ENCODE results near the gene CLN6.
"Not testable (repeated sequence)": the region's sequence is repeated elsewhere in the genome, so short reads cannot be mapped to it uniquely, and the experiment has no call there.

CLN6 gene

DNA sequence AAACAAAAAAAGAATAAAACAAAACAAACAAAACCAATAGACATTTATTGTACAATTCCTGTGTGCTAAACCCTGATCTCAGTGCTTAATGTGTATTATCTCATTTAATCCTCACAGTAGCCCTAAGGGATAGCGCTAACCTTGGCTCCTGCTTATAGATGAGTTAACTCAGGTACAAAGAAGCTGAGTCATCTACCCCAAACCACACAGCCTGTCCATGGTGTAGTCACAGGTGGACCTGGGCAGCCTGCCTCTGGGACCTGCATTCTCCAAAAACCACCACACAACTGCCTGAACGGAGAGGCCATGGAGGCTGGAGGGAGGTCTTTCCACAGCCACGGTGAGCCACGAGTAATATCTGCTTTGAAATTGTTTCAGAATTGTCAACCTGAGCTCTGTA lies 5.5 kb upstream of the CLN6 start:
- Mint-ChIP-seq H3K36me3 (no peaks in the 10 kb centered on the region), H3K4me3 (no peak overlapping the region), H3K4me1 (peaks cover 15% of the 10 kb centered on the region), H3K27me3 (peaks cover 26% of the 10 kb centered on the region), H3K27ac (no peak overlapping the region), H3K9me3 (no peaks in the 10 kb centered on the region)
- DNase-seq = no peak
- CTCF ChIA-PET = no interaction called here

DNA sequence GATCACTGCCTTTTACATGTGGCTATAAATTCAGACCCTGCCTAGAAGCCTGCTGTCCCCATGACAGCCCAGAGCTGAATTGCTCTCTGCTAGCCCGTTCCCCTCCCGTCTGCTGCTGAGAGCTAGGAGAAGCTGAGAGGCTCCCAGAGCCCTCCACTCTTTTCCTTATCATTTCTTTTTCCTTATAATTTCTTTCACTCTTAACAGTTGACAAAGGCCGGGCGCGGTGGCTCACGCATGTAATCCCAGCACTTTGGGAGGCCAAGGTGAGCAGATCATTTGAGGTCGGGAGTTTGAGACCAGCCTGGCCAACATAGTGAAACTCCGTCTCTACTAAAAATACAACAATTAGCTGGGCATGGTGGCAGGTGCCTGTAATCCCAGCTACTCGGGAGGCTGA lies 5.0 kb upstream of the CLN6 start:
- CTCF ChIA-PET, H3K4me3 Mint-ChIP-seq, DNase-seq, H3K9me3 Mint-ChIP-seq, H3K36me3 Mint-ChIP-seq, H3K27ac Mint-ChIP-seq: not testable (repeated sequence)
- peaks cover 19% of the 10 kb centered on the region for H3K4me1 Mint-ChIP-seq
- H3K27me3 Mint-ChIP-seq = peaks cover 29% of the 10 kb centered on the region

DNA sequence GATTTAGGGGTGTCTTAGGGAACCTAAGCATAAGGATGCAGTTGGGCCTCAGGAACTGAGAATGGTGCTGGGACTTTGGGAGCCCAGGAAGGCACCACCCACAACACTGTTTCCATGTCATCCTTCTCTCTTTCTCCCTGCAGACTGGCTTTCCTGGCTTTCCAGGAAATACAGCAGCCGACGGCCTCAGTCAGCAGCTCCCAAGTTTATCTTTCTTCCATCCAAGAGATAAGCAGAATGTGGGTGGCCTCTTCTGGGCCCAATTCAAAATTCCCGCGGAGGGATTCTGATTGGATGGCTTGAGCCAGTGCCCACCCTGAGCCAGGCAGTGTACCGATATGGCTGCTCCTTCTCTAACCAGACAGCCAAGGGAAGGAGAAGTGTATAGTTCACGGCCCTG lies 4.5 kb upstream of the CLN6 start:
- CTCF ChIA-PET = no interaction called here
- H3K27ac Mint-ChIP-seq = no peak overlapping the region
- H3K4me1 Mint-ChIP-seq = peaks cover 19% of the 10 kb centered on the region
- no peaks in the 10 kb centered on the region for H3K36me3 Mint-ChIP-seq
- H3K27me3 Mint-ChIP-seq = peaks cover 29% of the 10 kb centered on the region
- no peaks in the 10 kb centered on the region for H3K9me3 Mint-ChIP-seq
- DNase-seq = no peak
- no peak overlapping the region for H3K4me3 Mint-ChIP-seq

DNA sequence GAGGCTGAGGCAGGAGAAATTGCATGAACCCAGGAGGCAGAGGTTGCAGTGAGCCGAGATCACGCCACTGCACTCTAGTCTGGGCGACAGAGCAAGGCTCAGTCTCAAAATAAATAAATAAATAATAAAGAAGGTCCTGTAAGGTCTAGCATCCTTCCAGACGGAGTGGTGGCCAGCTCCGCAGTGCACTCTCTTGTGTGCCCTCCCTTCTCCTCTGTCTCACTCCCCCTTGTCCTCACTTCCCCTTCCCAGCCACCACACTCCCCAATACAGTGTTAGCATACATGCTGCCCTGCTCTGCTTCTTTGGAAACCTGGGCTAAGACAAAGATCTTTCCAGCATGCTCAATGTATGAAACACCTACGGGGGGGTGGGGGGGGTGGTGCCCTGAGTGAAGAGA lies 3.4 kb upstream of the CLN6 start:
- Mint-ChIP-seq H3K27ac (no peak overlapping the region), H3K27me3 (peaks cover 29% of the 10 kb centered on the region), H3K4me3 (no peak overlapping the region), H3K36me3 (peaks cover 6% of the 10 kb centered on the region), H3K4me1 (peaks cover 24% of the 10 kb centered on the region), H3K9me3 (no peaks in the 10 kb centered on the region)
- DNase-seq = no peak
- CTCF ChIA-PET = no interaction called here

DNA sequence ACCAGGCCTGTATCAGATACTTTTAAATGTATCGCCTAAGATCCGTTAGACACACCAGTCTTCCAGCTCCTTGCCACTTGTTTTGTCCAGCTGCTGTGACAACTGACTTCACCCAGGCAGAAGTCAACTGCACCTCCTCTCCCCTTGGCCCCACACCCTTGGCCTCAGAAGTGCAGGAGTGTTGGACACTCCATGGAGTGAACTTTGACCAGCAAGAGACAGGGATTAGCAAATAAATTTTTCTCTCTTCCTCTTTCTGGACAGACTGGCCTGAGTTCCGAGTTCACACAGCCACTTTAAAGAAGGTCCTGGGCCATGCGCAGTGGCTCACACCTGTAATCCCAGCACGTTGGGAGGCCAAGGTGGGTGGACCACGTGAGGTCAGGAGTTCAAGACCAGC lies 2.9 kb upstream of the CLN6 start:
- Mint-ChIP-seq H3K27ac (no peak overlapping the region), H3K27me3 (peaks cover 29% of the 10 kb centered on the region), H3K9me3 (no peaks in the 10 kb centered on the region), H3K36me3 (peaks cover 6% of the 10 kb centered on the region), H3K4me1 (peaks cover 27% of the 10 kb centered on the region), H3K4me3 (no peak overlapping the region)
- CTCF ChIA-PET = interaction anchor here (1.4 kb wide), 1 partner anchor 21 kb away, joined by 4 read pairs; no protein-coding TSS in a partner anchor
- no peak for DNase-seq

DNA sequence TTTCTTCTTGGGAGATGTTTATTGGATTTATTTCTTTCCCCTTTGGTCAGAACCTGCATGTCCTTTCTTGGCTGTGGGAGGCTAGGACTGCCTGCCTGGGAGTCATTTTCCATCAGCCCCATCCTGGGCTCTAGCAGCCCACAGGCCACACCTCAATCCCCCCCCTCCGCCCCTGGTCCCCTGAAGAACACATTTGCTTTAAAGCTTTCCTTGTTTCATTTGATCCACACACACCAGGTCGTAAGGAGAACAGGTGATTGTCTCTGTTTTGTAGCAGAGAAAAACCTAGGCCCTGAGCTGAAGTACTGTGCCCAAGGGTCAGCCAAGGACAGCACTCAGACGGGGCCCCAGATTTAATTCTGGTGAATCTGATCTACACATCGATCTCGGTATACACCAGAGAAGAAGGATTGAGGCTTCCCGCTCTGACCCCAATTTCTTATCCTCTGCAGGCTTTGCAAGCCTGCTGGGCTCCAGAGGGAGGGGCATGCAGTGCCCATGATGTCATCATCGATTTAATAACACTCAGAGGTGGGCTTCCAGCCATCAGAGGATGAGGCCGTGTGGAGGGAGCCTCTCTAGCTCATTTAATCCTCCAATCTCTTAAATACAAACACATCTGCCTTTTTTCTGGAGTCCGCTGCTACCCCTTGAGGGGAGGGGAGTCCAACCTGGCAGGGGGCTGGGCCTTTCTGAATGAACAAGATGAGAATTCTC lies 1.7 kb upstream of the CLN6 start:
- no peak for DNase-seq
- Mint-ChIP-seq H3K36me3 (peaks cover 6% of the 10 kb centered on the region), H3K4me1 (peaks cover 35% of the 10 kb centered on the region), H3K27ac (no peak overlapping the region), H3K27me3 (peaks cover 29% of the 10 kb centered on the region), H3K4me3 (peak overlapping the region; percentile 35), H3K9me3 (no peaks in the 10 kb centered on the region)
- CTCF ChIA-PET = interaction anchor here (1.1 to 1.9 kb wide), 4 partner anchors 22 to 391 kb away, joined by 3 to 6 read pairs (median 4); no protein-coding TSS in a partner anchor

DNA sequence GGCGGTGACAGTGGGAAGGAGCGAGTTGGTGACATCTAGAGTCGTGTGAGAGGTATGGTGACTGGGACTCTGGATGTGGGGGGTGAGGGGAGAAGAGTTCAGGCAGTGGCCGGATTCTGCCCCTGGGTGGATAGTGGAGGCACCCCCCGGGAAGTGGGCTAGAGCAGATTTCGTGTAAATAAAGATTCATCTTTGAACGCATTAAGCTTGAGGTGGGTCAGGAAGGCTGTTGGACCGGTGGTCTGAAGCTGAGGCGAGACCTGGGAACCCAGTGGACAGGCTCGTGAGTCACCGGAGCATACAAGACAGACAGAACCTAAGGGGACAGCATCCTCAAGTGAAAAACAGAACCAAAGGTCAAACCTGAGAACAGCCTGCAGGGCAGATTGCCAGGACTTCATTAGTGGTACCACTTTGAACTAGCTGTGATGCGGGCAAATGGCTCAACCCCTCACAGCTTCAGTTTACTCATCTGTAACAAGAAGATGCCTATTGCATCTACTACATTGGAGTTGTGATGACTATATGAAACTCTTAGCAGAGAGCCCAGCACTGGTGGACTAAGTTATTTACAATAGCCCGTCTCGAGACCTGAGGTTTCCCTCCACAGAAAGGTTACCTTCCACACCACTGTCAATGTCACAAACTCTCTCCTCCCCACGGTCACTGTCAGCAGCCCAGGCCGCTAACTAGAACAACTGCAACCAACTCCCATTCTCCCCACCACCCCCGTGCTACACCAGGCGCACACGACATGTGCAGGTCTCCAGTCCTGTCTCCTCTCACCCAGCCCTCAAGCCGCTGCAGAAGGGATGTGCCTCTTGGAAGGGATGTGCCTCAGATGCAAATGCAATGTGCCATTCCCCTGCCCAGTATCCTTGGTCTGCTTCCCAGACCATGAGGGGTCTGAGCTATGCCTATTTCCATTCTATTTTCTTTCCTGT lies 901 bp upstream of the CLN6 start:
- Mint-ChIP-seq H3K9me3 (no peaks in the 10 kb centered on the region), H3K4me3 (peak overlapping the region; percentile 90), H3K4me1 (peaks cover 36% of the 10 kb centered on the region), H3K36me3 (peaks cover 6% of the 10 kb centered on the region), H3K27ac (peak overlapping the region; percentile 91), H3K27me3 (peaks cover 29% of the 10 kb centered on the region)
- DNase-seq = no peak
- CTCF ChIA-PET = interaction anchor here (0.8 to 1.9 kb wide), 4 partner anchors 23 to 390 kb away, joined by 3 to 6 read pairs (median 4); no protein-coding TSS in a partner anchor

DNA sequence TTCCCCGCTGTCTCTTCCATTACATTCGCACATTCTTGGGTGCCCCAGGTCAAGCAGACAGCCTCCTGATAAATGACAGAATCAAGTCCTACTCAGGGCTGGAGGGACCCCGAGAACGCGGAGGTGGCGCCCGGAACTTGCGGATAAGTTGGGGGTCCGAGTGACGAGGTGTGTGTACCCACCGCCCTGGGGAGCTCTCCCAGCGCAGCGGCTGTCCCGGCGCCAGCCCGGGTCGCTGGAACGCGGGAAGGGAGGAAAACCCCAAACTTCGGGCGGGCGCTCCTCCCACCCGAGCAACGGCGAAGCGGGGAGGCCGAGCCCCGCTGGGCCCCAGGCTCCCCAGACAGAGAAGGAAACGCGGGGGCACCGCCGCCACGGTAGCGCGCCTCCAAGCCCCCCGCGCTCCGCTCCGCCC lies 550 bp downstream of the CLN6 start:
- H3K36me3 Mint-ChIP-seq = peaks cover 15% of the 10 kb centered on the region
- H3K4me1 Mint-ChIP-seq = peaks cover 48% of the 10 kb centered on the region
- peaks cover 29% of the 10 kb centered on the region for H3K27me3 Mint-ChIP-seq
- CTCF ChIA-PET = interaction anchor here (0.6 to 1.6 kb wide), 5 partner anchors 17 to 353 kb away, joined by 3 to 6 read pairs (median 3); no protein-coding TSS in a partner anchor
- no peak for DNase-seq
- H3K9me3 Mint-ChIP-seq = no peaks in the 10 kb centered on the region
- peak overlapping the region; percentile 79 for H3K27ac Mint-ChIP-seq
- H3K4me3 Mint-ChIP-seq = peak overlapping the region; percentile 90

DNA sequence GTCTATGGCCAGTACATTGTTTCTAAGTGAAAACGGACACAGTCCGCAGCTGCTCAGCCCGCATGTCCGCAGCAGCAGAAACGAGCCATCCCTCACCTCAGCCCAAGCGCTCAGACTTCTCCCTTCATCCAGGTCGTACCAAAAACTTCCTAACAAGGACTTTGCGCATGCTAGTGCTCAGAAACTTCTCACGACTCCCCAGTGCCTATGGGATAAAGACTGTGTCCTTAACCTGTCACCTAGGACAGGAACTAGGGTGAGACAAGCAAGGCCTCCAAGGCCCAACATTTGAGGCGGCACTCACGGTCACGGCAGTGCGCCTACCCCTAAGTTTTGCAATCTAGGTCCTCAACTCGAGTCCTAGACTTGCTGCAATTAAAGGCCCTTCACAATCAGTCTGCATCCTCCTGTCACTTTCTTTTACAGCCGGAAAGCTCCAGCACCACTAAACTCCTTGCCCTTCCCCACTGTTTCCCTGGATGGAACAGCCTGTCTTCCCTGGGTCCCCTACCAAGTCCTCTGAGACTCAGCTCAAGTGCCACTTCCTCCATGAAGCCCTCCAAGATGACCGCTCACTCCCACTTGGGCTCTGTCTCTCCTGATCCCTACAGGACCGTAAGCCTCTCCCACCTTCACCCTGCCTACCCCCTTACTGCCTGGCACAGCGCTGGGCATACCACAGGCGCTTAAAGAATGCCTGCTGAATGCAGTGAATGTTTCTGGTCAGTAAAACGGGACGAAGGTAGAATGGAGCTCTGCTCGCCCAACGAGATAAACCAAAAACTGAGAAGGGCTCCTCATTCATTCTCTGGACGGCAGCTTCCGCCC lies 1.2 kb downstream of the CLN6 start:
- Mint-ChIP-seq H3K4me3 (peak overlapping the region; percentile 90), H3K27me3 (peaks cover 24% of the 10 kb centered on the region), H3K4me1 (peaks cover 48% of the 10 kb centered on the region), H3K27ac (peak overlapping the region; percentile 79), H3K9me3 (no peaks in the 10 kb centered on the region), H3K36me3 (peaks cover 16% of the 10 kb centered on the region)
- DNase-seq = no peak
- CTCF ChIA-PET = interaction anchor here (0.6 to 1.6 kb wide), 5 partner anchors 17 to 353 kb away, joined by 3 to 6 read pairs (median 3); no protein-coding TSS in a partner anchor

DNA sequence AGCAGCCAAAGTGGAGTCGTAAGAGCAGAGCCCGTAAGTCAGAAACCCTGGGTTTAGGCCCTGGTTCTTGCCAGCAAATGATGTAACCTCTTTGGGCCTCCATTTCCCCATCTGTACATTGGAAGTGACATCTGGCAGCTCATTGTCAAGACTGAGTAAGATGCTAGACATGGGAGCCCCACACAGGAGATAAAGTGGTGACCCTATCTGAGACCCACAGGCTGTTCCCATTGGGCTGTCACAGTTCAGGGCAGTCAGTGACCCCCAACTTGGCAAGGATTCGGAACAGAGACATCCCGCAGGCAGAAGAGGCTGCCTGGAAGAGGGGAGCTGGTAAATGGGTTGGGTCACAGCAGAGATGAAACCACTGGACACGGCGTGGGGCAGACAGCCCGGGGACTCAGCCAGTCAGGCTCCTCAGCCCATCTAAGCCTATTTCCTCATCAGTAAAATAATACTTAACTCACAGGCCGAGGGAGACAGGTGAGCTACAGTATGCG lies 1.8 kb downstream of the CLN6 start:
- DNase-seq = no peak
- Mint-ChIP-seq H3K36me3 (peaks cover 21% of the 10 kb centered on the region), H3K9me3 (no peaks in the 10 kb centered on the region), H3K4me1 (peaks cover 50% of the 10 kb centered on the region), H3K4me3 (peak overlapping the region; percentile 90), H3K27me3 (peaks cover 19% of the 10 kb centered on the region), H3K27ac (peak overlapping the region; percentile 45)
- CTCF ChIA-PET = interaction anchor here (0.9 to 1.6 kb wide), 5 partner anchors 16 to 79 kb away, joined by 3 to 6 read pairs (median 4); no protein-coding TSS in a partner anchor

DNA sequence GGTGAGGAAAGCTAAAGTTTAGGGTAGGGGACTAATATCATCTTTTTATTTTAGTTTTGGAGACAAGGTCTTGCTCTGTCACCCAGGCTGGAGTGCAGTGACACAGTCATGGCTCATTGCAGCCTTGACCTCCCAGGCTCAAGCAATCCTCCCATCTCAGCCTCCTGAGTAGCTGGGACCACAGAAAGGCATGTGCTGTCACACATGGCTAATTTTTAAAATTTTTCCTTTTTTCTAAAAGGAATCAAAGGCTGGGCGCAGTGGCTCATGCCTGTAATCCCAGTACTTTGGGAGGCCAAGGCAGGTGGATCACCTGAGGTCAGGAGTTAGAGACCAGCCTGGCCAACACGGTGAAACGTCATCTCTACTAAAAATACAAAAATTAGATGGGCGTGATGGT lies 4.1 kb downstream of the CLN6 start:
- CTCF ChIA-PET = not testable (repeated sequence)
- peak overlapping the region; percentile 56 for H3K27ac Mint-ChIP-seq

DNA sequence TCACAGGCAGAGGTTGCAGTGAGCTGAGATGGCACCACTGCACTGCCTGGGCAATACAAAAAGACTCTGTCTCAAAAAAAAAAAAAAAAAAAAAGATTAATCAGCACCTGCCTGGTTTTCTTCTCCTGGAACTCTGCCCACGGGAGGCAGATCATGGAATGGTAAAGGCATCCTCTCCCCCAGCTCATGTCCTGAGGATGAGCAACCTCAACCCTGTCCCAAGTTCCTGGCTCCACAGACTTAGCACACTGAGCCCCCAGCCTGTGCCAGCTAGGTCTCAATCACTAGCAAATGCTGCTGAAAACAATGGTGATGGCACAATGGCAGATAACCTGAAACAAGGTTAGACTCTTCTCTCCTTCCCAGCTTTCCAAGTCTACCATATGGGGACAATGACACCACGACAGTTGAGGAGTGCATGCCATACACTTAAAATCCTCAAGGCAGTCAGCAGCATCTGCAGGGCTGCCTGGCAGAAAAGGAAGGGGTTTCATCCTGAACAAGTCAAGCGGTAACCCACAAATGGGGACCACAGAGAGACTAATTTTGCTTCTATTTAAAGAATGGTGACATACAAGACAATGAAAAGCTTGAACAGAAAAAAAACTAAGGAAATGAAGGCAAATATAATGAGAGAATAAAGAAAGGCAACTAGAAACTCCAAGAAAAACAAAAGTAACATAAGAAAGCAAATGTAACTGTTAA lies 4.8 kb downstream of the CLN6 start:
- H3K4me1 Mint-ChIP-seq = peaks cover 39% of the 10 kb centered on the region
- peak; percentile 43 for DNase-seq
- peak overlapping the region; percentile 56 for H3K27ac Mint-ChIP-seq
- CTCF ChIA-PET = interaction anchor here (1.0 kb wide), 1 partner anchor 14 kb away, joined by 4 read pairs; no protein-coding TSS in a partner anchor
- H3K4me3 Mint-ChIP-seq = no peak overlapping the region
- H3K36me3 Mint-ChIP-seq = peaks cover 22% of the 10 kb centered on the region
- H3K9me3 Mint-ChIP-seq = no peaks in the 10 kb centered on the region
- H3K27me3 Mint-ChIP-seq = no peaks in the 10 kb centered on the region

More for the DNA sequence above, 4.1 kb downstream of the CLN6 start:
- Mint-ChIP-seq H3K36me3 (peaks cover 22% of the 10 kb centered on the region), H3K4me1 (peaks cover 45% of the 10 kb centered on the region)
- not testable (repeated sequence) for DNase-seq, H3K27me3 Mint-ChIP-seq, H3K4me3 Mint-ChIP-seq, H3K9me3 Mint-ChIP-seq

DNA sequence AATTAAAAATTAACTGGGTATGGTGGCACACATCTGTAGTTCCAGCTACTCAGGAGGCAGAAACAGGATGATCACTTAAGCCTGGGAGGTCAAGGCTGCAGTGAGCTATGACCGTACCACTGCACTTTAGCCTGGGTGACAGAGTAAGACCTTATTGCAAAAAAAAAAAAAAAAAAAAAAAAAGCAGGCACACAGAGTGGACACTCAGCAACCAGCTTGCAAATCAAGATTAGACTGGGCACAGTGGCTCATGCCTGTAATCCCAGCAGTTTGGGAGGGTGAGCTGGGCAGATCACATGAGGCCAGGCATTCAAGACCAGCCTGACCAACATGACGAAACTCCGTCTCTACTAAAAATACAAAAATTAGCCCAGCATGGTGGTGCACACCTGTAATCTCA lies 5.4 kb downstream of the CLN6 start:
- CTCF ChIA-PET = interaction anchor here (1.0 kb wide), 1 partner anchor 13 kb away, joined by 4 read pairs; no protein-coding TSS in a partner anchor
- no peak for DNase-seq
- Mint-ChIP-seq H3K4me3 (no peak overlapping the region), H3K9me3 (no peaks in the 10 kb centered on the region), H3K4me1 (peaks cover 39% of the 10 kb centered on the region), H3K36me3 (peaks cover 22% of the 10 kb centered on the region), H3K27ac (no peak overlapping the region), H3K27me3 (no peaks in the 10 kb centered on the region)

Measured in activated naive CD4-positive, alpha-beta T cell treated with anti-CD3 and anti-CD28 coated beads, Interleukin-2, amount 10 ng/mL, durations not matched to agents 7 days and 5 days (primary cell).